SK-N-SH (cell line): ENCODE data around the gene OCA2. TPM values are rescaled to one million over a fixed set of nuclear protein-coding genes. Genes with fewer than 3 reads are reported as not detected.

Source experiments
- CTCF ChIA-PET: fragments of 300-600, 350-600 bp; formaldehyde crosslinking; extraction: SDS; loops from one replicate; lab custom pipeline; 2021; lab: Yijun Ruan, JAX
- POLR2A ChIA-PET: fragments of 350-600 bp; sonication (Branson Sonifier 250); formaldehyde crosslinking; extraction: SDS; loops from one replicate; lab custom pipeline; 2020; ENCODE audit warnings: antibody characterized with exemption, inconsistent platforms; lab: Yijun Ruan, JAX
- DNase-seq: peaks from one replicate; pipeline ENCODE4 v3.0.0; 2012
- H2AFZ ChIP-seq: fragments of 200-600 bp; sonication (generic); 2 replicates; pipeline ENCODE4 v1.8.1; 2016; ENCODE audit warnings: antibody characterized with exemption, mild to moderate bottlenecking, low read depth
- H3F3A ChIP-seq: fragments of 200-600 bp; sonication (generic); replicated peaks from 2 replicates; pipeline ENCODE3; 2016; ENCODE audit warnings: antibody characterized with exemption, mild to moderate bottlenecking; ENCODE audit not compliant: insufficient read depth
- H3K27ac ChIP-seq, 2 experiments: fragments of 200-500 bp in 1 of 2; fragments of 200-600 bp in 1 of 2; sonication (Bioruptor generic) in 1 of 2; sonication (generic), shearing (Covaris generic) in 1 of 2; 2 replicates each; pipeline versions ENCODE4 v1.5.1 to v1.6.1; 2014 to 2016; ENCODE audit warnings: low read depth in 2 of 2, inconsistent platforms in 1 of 2, low read length in 1 of 2, mild to moderate bottlenecking in 1 of 2, mixed read lengths in 1 of 2
- H3K27me3 ChIP-seq: fragments of 200-600 bp; sonication (generic), shearing (Covaris generic); 2 replicates; pipeline ENCODE4 v1.6.1; 2016; ENCODE audit warnings: mixed run types; ENCODE audit not compliant: insufficient read depth
- H3K36me3 ChIP-seq, 2 experiments: fragments of 200-500 bp in 1 of 2; fragments of 200-600 bp in 1 of 2; sonication (Bioruptor generic) in 1 of 2; sonication (generic) in 1 of 2; replicated peaks in 1 of 2; 2 replicates each; pipeline versions ENCODE3 to v1.5.1; 2014 to 2016; ENCODE audit warnings: low read length in 1 of 2, mild to moderate bottlenecking in 1 of 2; ENCODE audit not compliant: insufficient read depth in 2 of 2, control insufficient read depth in 1 of 2
- H3K4me1 ChIP-seq, 2 experiments: fragments of 200-500 bp in 1 of 2; fragments of 200-600 bp in 1 of 2; sonication (Bioruptor generic) in 1 of 2; sonication (generic), shearing (Covaris generic) in 1 of 2; 2 replicates each; pipeline versions ENCODE4 v1.5.1 to v1.6.1; 2014 to 2016; ENCODE audit warnings: low read depth in 1 of 2, low read length in 1 of 2, mixed run types in 1 of 2; ENCODE audit not compliant: insufficient read depth in 2 of 2, control insufficient read depth in 1 of 2
- H3K4me2 ChIP-seq: fragments of 200-600 bp; sonication (generic), shearing (Covaris generic); 2 replicates; pipeline ENCODE4 v1.6.1; 2017; ENCODE audit warnings: mixed run types
- H3K4me3 ChIP-seq, 2 experiments: fragments of 200-500 bp in 1 of 2; fragments of 200-600 bp in 1 of 2; sonication (Bioruptor generic) in 1 of 2; sonication (generic), shearing (Covaris generic) in 1 of 2; 2 replicates each; pipeline versions ENCODE4 v1.5.1 to v1.8.1; 2014 to 2016; ENCODE audit warnings: low read depth in 2 of 2, inconsistent platforms in 1 of 2, low read length in 1 of 2, mild to moderate bottlenecking in 1 of 2, mixed read lengths in 1 of 2, moderate library complexity in 1 of 2
- H3K79me2 ChIP-seq: fragments of 200-600 bp; sonication (generic); 2 replicates; pipeline ENCODE4 v1.8.1; 2017; ENCODE audit warnings: mild to moderate bottlenecking; ENCODE audit not compliant: insufficient read depth
- H3K9ac ChIP-seq: fragments of 200-600 bp; sonication (generic); 2 replicates; pipeline ENCODE4 v1.6.1; 2017; ENCODE audit warnings: mixed run types
- H3K9me2 ChIP-seq: fragments of 200-600 bp; sonication (generic); 2 replicates; pipeline ENCODE4 v1.6.1; 2017; ENCODE audit warnings: mixed run types
- H3K9me3 ChIP-seq: fragments of 200-600 bp; sonication (generic); 2 replicates; pipeline ENCODE4 v1.6.1; 2017; ENCODE audit warnings: mixed run types, mild to moderate bottlenecking, moderate library complexity
- H4K20me1 ChIP-seq: fragments of 200-600 bp; sonication (generic); 2 replicates; pipeline ENCODE4 v1.6.1; 2017; ENCODE audit warnings: mild to moderate bottlenecking, mixed run types; ENCODE audit not compliant: insufficient read depth
- CTCF ChIP-seq: fragments of 200-600 bp; sonication (generic); IDR thresholded peaks from 2 replicates; pipeline ENCODE4 v1.6.1; 2017; ENCODE audit warnings: antibody characterized with exemption, mild to moderate bottlenecking, moderate library complexity
- FOSL2 ChIP-seq: IDR thresholded peaks from 2 replicates; pipeline ENCODE4 v1.4.0; 2012; ENCODE audit warnings: low read depth, mild to moderate bottlenecking, moderate library complexity, borderline replicate concordance
- FOXJ3 ChIP-seq: sonication (generic); formaldehyde crosslinking; IDR thresholded peaks from 2 replicates; pipeline ENCODE4 v1.5.1; 2020; ENCODE audit warnings: mild to moderate bottlenecking, missing genetic modification reagents
- IRF3 ChIP-seq: fragments of 150-350 bp; IDR thresholded peaks from 2 replicates; pipeline ENCODE4 v1.6.1; 2016; ENCODE audit warnings: mild to moderate bottlenecking, low read depth, low read length
- JUND ChIP-seq: IDR thresholded peaks from 2 replicates; pipeline ENCODE4 v1.4.0; 2012
- MAX ChIP-seq: IDR thresholded peaks from 2 replicates; pipeline ENCODE4 v1.4.0; 2012; ENCODE audit warnings: low read depth
- NFIC ChIP-seq: IDR thresholded peaks from 2 replicates; pipeline ENCODE4 v1.4.0; 2012; ENCODE audit warnings: borderline replicate concordance
- RAD21 ChIP-seq: IDR thresholded peaks from 2 replicates; pipeline ENCODE4 v1.6.1; 2012; ENCODE audit warnings: mild to moderate bottlenecking, low read length
- RCOR1 ChIP-seq: fragments of 150-350 bp; IDR thresholded peaks from 2 replicates; pipeline ENCODE4 v1.6.1; 2017; ENCODE audit warnings: antibody characterized with exemption, low read length
- REST ChIP-seq: IDR thresholded peaks from 2 replicates; pipeline ENCODE4 v1.6.1; 2012; ENCODE audit warnings: mild to moderate bottlenecking, low read depth, low read length, moderate library complexity
- RFX5 ChIP-seq: IDR thresholded peaks from 2 replicates; pipeline ENCODE4 v1.6.1; 2012; ENCODE audit warnings: mild to moderate bottlenecking, improper control_type of control experiment, low read length
- RXRA ChIP-seq: IDR thresholded peaks from 2 replicates; pipeline ENCODE4 v1.4.0; 2012; ENCODE audit warnings: low read depth, mild to moderate bottlenecking, borderline replicate concordance
- SMC3 ChIP-seq: IDR thresholded peaks from 2 replicates; pipeline ENCODE4 v1.6.1; 2012; ENCODE audit warnings: low read depth, low read length, improper control_type of control experiment
- TAF1 ChIP-seq: IDR thresholded peaks from 2 replicates; pipeline ENCODE4 v1.6.1; 2012; ENCODE audit warnings: low read depth, mild to moderate bottlenecking, low read length, moderate library complexity, borderline replicate concordance
- YY1 ChIP-seq: IDR thresholded peaks from 2 replicates; pipeline ENCODE4 v1.4.0; 2012; ENCODE audit warnings: low read depth, mild to moderate bottlenecking
- WGBS: methylation state at CpG from one replicate; pipeline ENCODE4 v1.1.6; 2017; ENCODE audit warnings: low lambda C conversion rate; 5-methylcytosine and 5-hydroxymethylcytosine counted together
- polyA plus RNA-seq, 3 experiments: library from polyadenylated mRNA; depleted of rRNA; stranded (reverse); fragments of >200 nt; gene quantifications; 2 replicates each; pipeline ENCODE4 v1.2.3, GENCODE V29; 2012

The OCA2 gene
- polyA plus RNA-seq, 1 of the 3 experiments (the other 2 are of a cell fraction) = 0.16 TPM

- Histone ChIP-seq H3K4me3 (no peak overlapping the region), H3K4me2 (no peak overlapping the region), H3K9ac (no peak overlapping the region), H2AFZ (no peak overlapping the region), H3K9me2 (no peaks in the 10 kb centered on the region), H3K4me1 (no peaks in the 10 kb centered on the region; a peak in 1 of 4 replicates), H3K79me2 (no peaks in the 10 kb centered on the region), H3F3A (no peaks in the 10 kb centered on the region), H3K27me3 (peaks cover 13% of the 10 kb centered on the region; the same call in 1 of the 2 replicates), H3K27ac (no peak overlapping the region), H3K9me3 (no peaks in the 10 kb centered on the region), H4K20me1 (no peaks in the 10 kb centered on the region), H3K36me3 (no peaks in the 10 kb centered on the region)
- ChIA-PET POLR2A (no interaction called here), CTCF (interaction anchor here (0.8 to 4.0 kb wide), 3 partner anchors 19 to 170 kb away, joined by 3 to 21 read pairs (median 3); no protein-coding TSS in a partner anchor)
- no peak for DNase-seq
- no peak for TF ChIP-seq SMC3
- no peak for TF ChIP-seq IRF3
- 81% methylated on average over 9 of the region's 10 CpGs for WGBS
Observed at GRCh38 chr15:28104326-28104725, 5.2 kb upstream of the OCA2 start.

- WGBS = 80% methylated on average over 7 of the region's 10 CpGs
- POLR2A ChIA-PET = no interaction called here
- Histone ChIP-seq H3K27ac (no peak overlapping the region), H3K4me1 (peaks cover 0 to 2% of the 10 kb centered on the region in 2 experiments; a peak in 1 of 4 replicates)
- TF ChIP-seq REST (no peak), TAF1 (no peak), RCOR1 (no peak), YY1 (no peak), CTCF (no peak), IRF3 (no peak), RAD21 (no peak), RFX5 (no peak), FOSL2 (no peak), FOXJ3 (CRISPR knock-in tag) (no peak), MAX (no peak), JUND (no peak), SMC3 (no peak), NFIC (no peak), RXRA (no peak)
- TF ChIP-seq, all 33 proteins: peak for 0
- Histone ChIP-seq H3K36me3 (no peaks in the 10 kb centered on the region), H3K9me2 (no peaks in the 10 kb centered on the region), H3K4me2 (no peak overlapping the region), H3F3A (peaks cover 2% of the 10 kb centered on the region), H3K9ac (no peak overlapping the region), H3K27me3 (peaks cover 13% of the 10 kb centered on the region; the same call in 1 of the 2 replicates), H3K79me2 (no peaks in the 10 kb centered on the region), H3K9me3 (no peaks in the 10 kb centered on the region), H2AFZ (no peak overlapping the region), H4K20me1 (no peaks in the 10 kb centered on the region), H3K4me3 (no peak overlapping the region)
- CTCF ChIA-PET = interaction anchor here (0.8 to 4.0 kb wide), 3 partner anchors 19 to 170 kb away, joined by 3 to 21 read pairs (median 3); no protein-coding TSS in a partner anchor
- no peak for DNase-seq
Observed at GRCh38 chr15:28103831-28104230, 4.7 kb upstream of the OCA2 start.
